ENCODE results near the gene SCML1. TPM values are rescaled to one million over a fixed set of nuclear protein-coding genes. Genes with fewer than 3 reads are reported as not detected.

SCML1 gene
- total RNA-seq, 1 donor from 2014 or later, result 3.7 TPM

DNA sequence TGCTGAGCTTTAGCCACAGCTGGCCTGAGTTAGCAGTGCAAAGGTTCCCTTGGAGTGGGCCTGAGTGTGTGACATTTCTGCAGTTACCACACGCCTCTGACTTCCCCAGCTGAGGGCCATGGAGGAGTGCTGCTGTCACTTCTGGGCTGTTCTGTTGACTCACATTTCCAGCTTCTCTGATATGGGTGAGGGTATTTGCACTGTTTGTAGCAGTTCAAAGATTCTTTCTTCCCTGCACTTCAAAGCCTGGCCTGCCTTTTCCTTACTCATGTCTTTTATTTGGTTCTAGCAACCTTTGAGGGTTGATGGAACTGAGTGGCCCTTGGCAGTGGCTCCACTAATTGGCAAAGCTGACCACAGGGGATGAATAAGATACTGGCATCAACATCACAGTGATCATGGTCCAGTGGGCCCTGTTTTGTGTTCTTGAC lies 26.4 kb upstream of the SCML1 start:
- peak overlapping the region; percentile 61 for H3K27ac Mint-ChIP-seq
- H3K27me3 Mint-ChIP-seq, result no peaks in the 10 kb centered on the region
- peaks cover 6% of the 10 kb centered on the region for H3K4me1 Mint-ChIP-seq (ENCODE audit: low read depth)
- no peaks in the 10 kb centered on the region for H3K9me3 Mint-ChIP-seq (ENCODE audit: low read depth)
- TF ChIP-seq, protein P1, sequence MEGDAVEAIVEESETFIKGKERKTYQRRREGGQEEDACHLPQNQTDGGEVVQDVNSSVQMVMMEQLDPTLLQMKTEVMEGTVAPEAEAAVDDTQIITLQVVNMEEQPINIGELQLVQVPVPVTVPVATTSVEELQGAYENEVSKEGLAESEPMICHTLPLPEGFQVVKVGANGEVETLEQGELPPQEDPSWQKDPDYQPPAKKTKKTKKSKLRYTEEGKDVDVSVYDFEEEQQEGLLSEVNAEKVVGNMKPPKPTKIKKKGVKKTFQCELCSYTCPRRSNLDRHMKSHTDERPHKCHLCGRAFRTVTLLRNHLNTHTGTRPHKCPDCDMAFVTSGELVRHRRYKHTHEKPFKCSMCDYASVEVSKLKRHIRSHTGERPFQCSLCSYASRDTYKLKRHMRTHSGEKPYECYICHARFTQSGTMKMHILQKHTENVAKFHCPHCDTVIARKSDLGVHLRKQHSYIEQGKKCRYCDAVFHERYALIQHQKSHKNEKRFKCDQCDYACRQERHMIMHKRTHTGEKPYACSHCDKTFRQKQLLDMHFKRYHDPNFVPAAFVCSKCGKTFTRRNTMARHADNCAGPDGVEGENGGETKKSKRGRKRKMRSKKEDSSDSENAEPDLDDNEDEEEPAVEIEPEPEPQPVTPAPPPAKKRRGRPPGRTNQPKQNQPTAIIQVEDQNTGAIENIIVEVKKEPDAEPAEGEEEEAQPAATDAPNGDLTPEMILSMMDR (IDR thresholded peaks at IDR 0.05; ENCODE audit: unreplicated experiment), result no peak
- peaks cover 19% of the 10 kb centered on the region for H3K36me3 Mint-ChIP-seq (ENCODE audit: insufficient read depth)
- DNase-seq (ENCODE audit: low spot score, unreplicated experiment), result no peak
- no peak overlapping the region for H3K4me3 Mint-ChIP-seq (ENCODE audit: low read depth)

DNA sequence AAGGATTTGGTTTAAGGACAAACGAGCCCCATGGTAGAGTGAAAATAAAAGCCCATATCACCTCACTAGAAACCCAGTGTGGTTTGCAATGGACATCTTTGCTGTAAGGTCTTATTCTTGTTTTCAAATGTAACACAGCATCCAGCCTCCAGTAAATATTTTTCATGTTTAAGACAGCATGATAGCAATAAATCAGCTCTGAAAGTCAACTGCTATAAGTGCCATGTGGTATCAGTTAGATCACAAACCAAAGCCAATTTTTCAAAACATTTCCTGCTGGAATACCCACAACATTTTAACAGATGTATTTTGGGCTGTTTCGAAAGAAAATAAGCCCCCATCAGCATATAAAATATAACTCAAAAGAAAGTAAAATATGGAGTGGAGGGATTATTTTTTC lies 24.0 kb upstream of the SCML1 start:
- H3K4me1 Mint-ChIP-seq (ENCODE audit: low read depth), result peaks cover 6% of the 10 kb centered on the region
- TF ChIP-seq, protein P1 (IDR thresholded peaks at IDR 0.05; ENCODE audit: unreplicated experiment), result no peak
- peak overlapping the region; percentile 31 for H3K27ac Mint-ChIP-seq
- peaks cover 12% of the 10 kb centered on the region for H3K36me3 Mint-ChIP-seq (ENCODE audit: insufficient read depth)
- no peak for DNase-seq (ENCODE audit: low spot score, unreplicated experiment)
- H3K4me3 Mint-ChIP-seq (ENCODE audit: low read depth), result no peak overlapping the region
- H3K27me3 Mint-ChIP-seq, result no peaks in the 10 kb centered on the region
- no peaks in the 10 kb centered on the region for H3K9me3 Mint-ChIP-seq (ENCODE audit: low read depth)

DNA sequence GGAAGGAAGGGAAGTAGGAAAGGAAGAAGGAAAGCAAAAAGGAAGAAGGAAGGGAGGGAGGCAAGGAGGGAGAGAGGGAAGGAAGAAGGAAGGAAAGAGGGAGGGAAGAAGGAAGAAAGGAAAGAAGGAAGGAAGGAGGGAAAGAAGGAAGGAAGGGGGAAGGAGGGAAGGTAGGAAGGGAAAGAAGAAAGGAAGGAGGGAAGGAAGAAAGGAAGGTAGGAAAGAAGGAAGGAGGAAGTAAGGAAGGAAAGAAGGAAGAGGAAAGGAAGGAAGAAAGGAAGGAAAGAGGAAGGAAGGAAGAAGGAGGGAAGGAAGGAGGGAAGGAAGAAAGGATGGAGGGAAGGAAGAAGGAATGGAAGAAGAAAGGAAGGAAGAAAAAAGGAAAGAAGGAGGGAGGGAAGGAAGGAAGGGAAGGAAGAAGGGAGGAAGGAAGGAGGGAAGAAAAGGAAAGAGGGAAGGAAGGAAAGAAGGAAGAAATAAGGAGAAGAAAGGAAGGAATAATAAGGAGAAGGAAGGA lies 18.6 kb upstream of the SCML1 start:
- H3K27me3 Mint-ChIP-seq, result no peaks in the 10 kb centered on the region
- peak overlapping the region; percentile 29 for H3K27ac Mint-ChIP-seq
- DNase-seq (ENCODE audit: low spot score, unreplicated experiment), result no peak
- TF ChIP-seq, protein P1 (IDR thresholded peaks at IDR 0.05; ENCODE audit: unreplicated experiment), result no peak
- H3K4me1 Mint-ChIP-seq (ENCODE audit: low read depth), result peaks cover 17% of the 10 kb centered on the region
- H3K9me3 Mint-ChIP-seq (ENCODE audit: low read depth), result no peaks in the 10 kb centered on the region
- peaks cover 24% of the 10 kb centered on the region for H3K36me3 Mint-ChIP-seq (ENCODE audit: insufficient read depth)
- H3K4me3 Mint-ChIP-seq (ENCODE audit: low read depth), result no peak overlapping the region

DNA sequence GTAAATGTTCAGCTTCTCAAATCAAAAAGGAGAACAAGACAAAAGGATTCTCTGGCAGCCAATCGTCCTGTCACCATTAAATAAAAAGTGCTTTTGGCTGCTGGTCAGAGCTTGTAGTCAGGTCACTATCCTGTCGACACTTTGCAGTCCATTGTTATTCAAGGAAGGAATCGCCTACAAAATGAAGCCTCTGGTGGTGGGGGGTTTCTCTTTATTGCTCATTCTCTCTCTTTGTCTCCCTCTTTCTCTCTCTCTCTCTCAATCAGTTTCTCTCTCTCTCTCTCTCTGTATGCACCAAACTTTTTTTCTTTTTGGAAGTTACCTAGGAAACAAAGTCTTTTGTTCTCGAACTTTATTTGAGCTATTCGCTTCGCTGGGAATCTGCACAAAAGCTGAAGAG lies 17.6 kb upstream of the SCML1 start:
- TF ChIP-seq, protein P1 (IDR thresholded peaks at IDR 0.05; ENCODE audit: unreplicated experiment), result no peak
- no peak for DNase-seq (ENCODE audit: low spot score, unreplicated experiment)
- H3K36me3 Mint-ChIP-seq (ENCODE audit: insufficient read depth), result peaks cover 24% of the 10 kb centered on the region
- peak overlapping the region; percentile 50 for H3K27ac Mint-ChIP-seq
- H3K27me3 Mint-ChIP-seq, result no peaks in the 10 kb centered on the region
- H3K4me1 Mint-ChIP-seq (ENCODE audit: low read depth), result peaks cover 22% of the 10 kb centered on the region
- H3K4me3 Mint-ChIP-seq (ENCODE audit: low read depth), result no peak overlapping the region
- no peaks in the 10 kb centered on the region for H3K9me3 Mint-ChIP-seq (ENCODE audit: low read depth)

DNA sequence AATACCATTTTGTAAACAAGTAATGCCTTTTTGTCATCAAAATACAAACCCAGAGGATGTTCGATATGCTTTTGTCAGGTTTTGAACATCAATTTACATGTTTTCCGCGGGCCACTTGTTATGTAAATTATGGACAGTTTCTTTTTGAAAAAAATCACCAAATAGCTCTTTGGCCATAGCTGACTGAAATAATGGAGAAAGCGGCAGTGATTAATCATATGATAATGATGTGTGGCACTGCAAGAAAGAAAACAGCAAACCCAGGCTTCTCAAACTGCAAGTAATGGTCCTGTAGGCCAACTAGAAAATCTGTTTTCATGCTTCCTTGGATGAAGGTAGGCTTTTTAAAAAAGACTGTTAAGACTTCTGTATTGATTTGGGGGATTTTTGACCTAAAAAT lies 15.6 kb upstream of the SCML1 start:
- H3K9me3 Mint-ChIP-seq (ENCODE audit: low read depth), result no peaks in the 10 kb centered on the region
- DNase-seq (ENCODE audit: low spot score, unreplicated experiment), result no peak
- TF ChIP-seq, protein P1 (IDR thresholded peaks at IDR 0.05; ENCODE audit: unreplicated experiment), result no peak
- peaks cover 26% of the 10 kb centered on the region for H3K36me3 Mint-ChIP-seq (ENCODE audit: insufficient read depth)
- no peak overlapping the region for H3K4me3 Mint-ChIP-seq (ENCODE audit: low read depth)
- peaks cover 22% of the 10 kb centered on the region for H3K4me1 Mint-ChIP-seq (ENCODE audit: low read depth)
- no peaks in the 10 kb centered on the region for H3K27me3 Mint-ChIP-seq
- no peak overlapping the region for H3K27ac Mint-ChIP-seq

Measured in progenitor cell of endocrine pancreas (in vitro differentiated cells).